Left ventricle myocardium superior (tissue), 1 donor: ENCODE results near the gene CPNE1. TPM values are rescaled to one million over a fixed set of nuclear protein-coding genes. Genes with fewer than 3 reads are reported as not detected.

ENCODE experiments used
- ATAC-seq: fragments of 200-7000 bp; cut with Tn5 transposase; one replicate; pipeline ENCODE4 v1.9.1; 2020; ENCODE audit warnings: mild to moderate bottlenecking, moderate library complexity
- DNase-seq: peaks from one replicate; pipeline ENCODE4 v3.0.0-alpha.2; 2020
- intact Hi-C: fragments of 100-400 bp; cut with micrococcal nuclease; formaldehyde crosslinking; loops from one replicate; pipeline ENCODE4 v1.11.0; 2022
- total RNA-seq: library from RNA; stranded (reverse); fragmentation: NEBNext Ultra II Directional; extraction: Animal tissue kit (Norgen Biotek cat#: 25700); gene quantifications from one replicate; pipeline ENCODE4 v1.2.1, GENCODE V29; 2021
- donor health status: DM: no; HTN: yes; CAD: no; lungs with severe emphysema.

CPNE1 gene
- total RNA-seq, 1 donor from 2014 or later, result 46.6 TPM

- intact Hi-C loops, result no loop called here
- DNase-seq (no peak), ATAC-seq (no peak)
These were observed 80.8 kb downstream of the CPNE1 start for GRCh38 chr20:35583636-35584560.

- ATAC-seq, result no peak
- DNase-seq, result no peak
- intact Hi-C loops, result no loop called here
These were observed 81.8 kb downstream of the CPNE1 start for GRCh38 chr20:35582741-35583404.

DNA sequence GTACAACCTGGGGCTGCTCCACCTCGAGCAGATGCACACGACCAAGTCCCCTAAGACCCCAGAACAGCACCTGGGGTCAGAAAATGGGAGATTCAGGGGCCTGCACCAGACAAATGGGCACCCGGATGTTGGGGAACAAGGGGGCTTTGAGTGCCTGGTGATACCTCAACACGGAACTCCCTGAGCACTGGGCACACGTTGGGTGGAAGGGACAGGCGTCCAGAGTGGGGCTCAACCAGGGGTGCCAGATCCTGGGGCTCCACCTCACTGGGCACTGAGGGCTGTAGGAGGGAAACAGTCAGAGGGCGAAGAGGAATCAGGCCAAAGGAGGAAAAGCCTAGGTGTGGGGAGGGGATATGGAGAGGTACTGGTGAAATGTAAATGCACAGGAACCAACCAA is 82.6 kb downstream of the CPNE1 start:
- intact Hi-C loops, result no loop called here
- ATAC-seq (no peak), DNase-seq (no peak)

DNA sequence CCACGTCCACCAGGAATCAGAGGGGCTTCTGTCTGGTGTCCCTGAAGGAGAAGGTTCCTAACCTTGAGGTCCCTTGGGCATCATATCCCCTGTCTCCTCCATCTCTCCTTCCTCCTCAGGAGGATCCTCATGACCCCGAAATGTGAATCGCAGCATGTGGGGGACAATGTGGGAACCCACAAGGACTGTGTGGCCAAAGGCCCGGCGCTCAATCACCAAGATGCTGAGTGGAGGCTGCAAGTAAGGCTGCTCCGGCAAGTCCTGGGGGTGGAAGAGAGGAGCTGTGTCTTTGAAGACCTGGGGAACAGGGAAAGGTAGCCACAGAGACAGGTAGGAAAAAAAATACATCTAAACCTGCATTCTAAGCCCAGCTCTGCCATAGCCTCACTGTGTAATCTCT is 85.5 kb downstream of the CPNE1 start:
- DNase-seq, result no peak
- intact Hi-C loops, result no loop called here
- no peak for ATAC-seq

- intact Hi-C loops, result no loop called here
- no peak for DNase-seq
- ATAC-seq, result no peak
These were observed 86.2 kb downstream of the CPNE1 start for GRCh38 chr20:35578469-35578868.

DNA sequence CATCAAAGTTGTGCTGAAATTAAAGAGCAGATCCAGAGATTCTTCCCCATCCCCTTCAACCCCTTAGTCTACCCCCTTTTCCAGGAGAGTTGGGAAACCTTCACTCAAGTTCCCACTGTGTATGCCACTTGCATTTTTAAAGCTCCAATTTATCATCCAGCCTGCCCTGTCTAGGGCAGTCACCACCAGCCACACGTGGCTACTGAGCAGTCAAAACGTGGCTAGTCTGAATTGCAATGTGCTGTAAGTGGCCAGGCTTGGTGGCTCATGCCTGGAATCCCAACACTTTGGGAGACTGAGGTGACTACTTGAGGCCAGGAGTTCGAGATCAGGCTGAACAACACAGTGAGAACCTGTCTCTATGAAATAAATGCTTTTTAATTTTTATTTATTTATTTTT is 87.9 kb downstream of the CPNE1 start:
- DNase-seq, result no peak
- intact Hi-C loops, result no loop called here
- ATAC-seq, result no peak

Other genes with a start within 250 kb of the CPNE1 start
- 0.12 TPM for gene GDF5, start 226.7 kb downstream of the CPNE1 start, total RNA-seq
- gene CEP250, start 209.3 kb downstream of the CPNE1 start, total RNA-seq, result 17.7 TPM
- gene C20orf173, start 135.2 kb downstream of the CPNE1 start, total RNA-seq, result not detected
- gene ERGIC3, start 122.8 kb downstream of the CPNE1 start, total RNA-seq, result 92.3 TPM
- gene SPAG4, start 49.1 kb downstream of the CPNE1 start, total RNA-seq, result 3.1 TPM
- gene RBM12, start within 50 bp of the CPNE1 start, total RNA-seq, result 45.7 TPM
- gene NFS1, start 34.5 kb upstream of the CPNE1 start, total RNA-seq, result 60.4 TPM
- gene ROMO1, start 34.5 kb upstream of the CPNE1 start, total RNA-seq, result 180 TPM
- 146 TPM for gene RBM39, start 77.4 kb upstream of the CPNE1 start, total RNA-seq
- gene PHF20, start 107.1 kb upstream of the CPNE1 start, total RNA-seq, result 37.0 TPM